ENCODE data around the gene OR52I2.

DNA sequence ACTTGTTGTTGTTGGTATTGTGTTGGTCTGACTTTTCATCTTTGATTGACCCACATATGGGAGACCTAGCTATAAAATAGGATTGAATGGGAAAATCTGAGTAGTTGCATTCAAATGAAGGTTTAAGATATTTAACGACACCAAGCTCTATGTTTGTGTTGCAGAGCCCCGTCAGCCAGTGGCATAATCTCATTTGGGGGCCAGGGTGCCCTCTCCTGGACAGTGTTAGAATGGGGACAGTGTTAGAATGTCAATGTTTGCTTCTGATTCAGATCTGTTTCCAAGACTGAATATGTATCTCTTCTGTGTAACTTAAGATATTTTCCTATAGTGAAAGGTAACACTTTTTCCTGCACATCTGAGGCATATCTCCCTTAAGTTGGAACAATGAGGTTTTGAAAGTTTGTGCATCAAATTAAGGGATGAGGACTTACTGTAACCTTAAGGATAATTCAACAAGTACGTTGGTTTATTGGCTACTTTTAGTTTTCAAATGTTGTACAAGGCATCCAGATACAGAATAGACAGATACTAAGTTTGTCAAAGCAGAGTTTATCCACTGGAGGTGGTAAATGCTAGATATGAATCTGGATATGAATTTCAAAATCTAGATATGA lies 41.8 kb upstream of the OR52I2 start:
- TF ChIP-seq POLR2A (IDR thresholded peaks at IDR 0.05; ENCODE audit: low read depth, low read length) (no peak), TAF1 (IDR thresholded peaks at IDR 0.05; ENCODE audit: low read depth, low read length) (no peak)
